ENCODE data around the gene FADS3. TPM values are rescaled to one million over a fixed set of nuclear protein-coding genes. Genes with fewer than 3 reads are reported as not detected.

FADS3 gene
- total and polyA plus RNA-seq, 2 of the 13 experiments (the other 11 are each of a cell fraction or from before 2014, with no cell fraction given): 13.4 to 23.2 TPM

- ChIA-PET POLR2A (interaction anchor here (3.4 kb wide), 1 partner anchor 24 kb away, joined by 14 read pairs; no protein-coding TSS in a partner anchor), CTCF (ENCODE audit: low intra/inter-chr PET ratio, low total read pairs) (interaction anchor here (3.9 to 4.1 kb wide), 2 partner anchors 47 to 183 kb away, joined by 43 to 124 read pairs; no protein-coding TSS in a partner anchor)
- H3K4me1 ChIP-seq (ENCODE audit: insufficient read depth, low read length): peaks cover 34% of the 10 kb centered on the region
- ATAC-seq (no peak), DNase-seq (ENCODE audit: low spot score) (no peak), FAIRE-seq (no peak)
- intact Hi-C loops (cut with micrococcal nuclease; ENCODE audit: unreplicated experiment) (no loop called here), in situ Hi-C loops (cut with HindIII; ENCODE audit: extremely low pct_ligation_motif_present, low pct_unique_long_range_greater_than_20kb) (no loop called here)
- no peaks in the 10 kb centered on the region for H3K9me3 ChIP-seq (ENCODE audit: low read length)
- no peak overlapping the region for H3K9ac ChIP-seq (ENCODE audit: insufficient read depth, low read depth, low read length)
- no peaks in the 10 kb centered on the region for H3K27me3 ChIP-seq (ENCODE audit: control insufficient read depth in 1 of 2, insufficient read depth in 2 of 2, low read length in 2 of 2)
- no peaks in the 10 kb centered on the region for H4K20me1 ChIP-seq (ENCODE audit: insufficient read depth, low read length)
- no peaks in the 10 kb centered on the region for H3K36me3 ChIP-seq (replicated peaks in 1 of 2; ENCODE audit: control insufficient read depth in 1 of 2, insufficient read depth in 2 of 2, low read length in 2 of 2)
- H3K27ac ChIP-seq (ENCODE audit: extremely low read length, insufficient read depth, low read length): no peak overlapping the region
- no peak overlapping the region for H3K4me3 ChIP-seq (replicated peaks in 1 of 3; ENCODE audit: insufficient read depth in 1 of 3, low read depth in 2 of 3, low read length in 3 of 3)
- H3K4me2 ChIP-seq (ENCODE audit: low read depth, low read length): no peak overlapping the region
- TF ChIP-seq ZFP91 (CRISPR knock-in tag; IDR thresholded peaks at IDR 0.05; ENCODE audit: borderline replicate concordance): no peak
- no peak for TF ChIP-seq ZNF512 (CRISPR knock-in tag; IDR thresholded peaks at IDR 0.05)
- no peaks in the 10 kb centered on the region for H3K79me2 ChIP-seq (ENCODE audit: insufficient read depth, low read length)
- BruUV-seq (replicated peaks): no TSS peak
- 88% methylated on average over 17 of the region's 17 CpGs for WGBS (ENCODE audit: low lambda C conversion rate)
- no peak overlapping the region for H2AFZ ChIP-seq (ENCODE audit: low read length)
Observed at GRCh38 chr11:61900251-61900650, 8.9 kb upstream of the FADS3 start.
